ENCODE measurements around the gene CIDEC. TPM values are rescaled to one million over a fixed set of nuclear protein-coding genes. Genes with fewer than 3 reads are reported as not detected.

The CIDEC gene
- 29.4 TPM for total RNA-seq

- no peak for DNase-seq
These were observed at the start of gene CIDEC for GRCh38 chr3:9879830-9880549. Gene CIDEC, minus strand, starts transcription at chr3:9880253. Its CDS starts 1,767 bp downstream, at chr3:9878486.

- DNase-seq = no peak
These were observed 48.1 kb upstream of the CIDEC start for GRCh38 chr3:9928158-9928557.

- DNase-seq = no peak
These were observed 38.4 kb upstream of the CIDEC start for GRCh38 chr3:9918261-9919038.

- no peak for DNase-seq
These were observed 37.8 kb upstream of the CIDEC start for GRCh38 chr3:9917820-9918219.

- peak; percentile 77 for DNase-seq
These were observed 37.0 kb upstream of the CIDEC start, which contains the start of gene IL17RC for GRCh38 chr3:9916734-9917680. Gene IL17RC, plus strand, starts transcription at chr3:9917098. Its CDS starts 218 bp downstream, at chr3:9917316.

GRCh38 chr3:9916346-9916733 is 36.3 kb upstream of the CIDEC start:
- peak; percentile 25 for DNase-seq

- peak; percentile 67 for DNase-seq
These were observed 35.4 kb upstream of the CIDEC start for GRCh38 chr3:9915254-9916141.

GRCh38 chr3:9914559-9915253 is 34.7 kb upstream of the CIDEC start:
- peak; percentile 13 for DNase-seq

GRCh38 chr3:9914011-9914410 is 34.0 kb upstream of the CIDEC start:
- DNase-seq = no peak

GRCh38 chr3:9913601-9914000 is 33.5 kb upstream of the CIDEC start:
- DNase-seq = no peak

- no peak for DNase-seq
These were observed 32.4 kb upstream of the CIDEC start for GRCh38 chr3:9912294-9912935.

- DNase-seq = no peak
These were observed 31.8 kb upstream of the CIDEC start for GRCh38 chr3:9911863-9912262.

GRCh38 chr3:9909221-9910013 is 29.4 kb upstream of the CIDEC start:
- no peak for DNase-seq

- no peak for DNase-seq
These were observed 28.2 kb upstream of the CIDEC start for GRCh38 chr3:9908286-9908685.

GRCh38 chr3:9906480-9906879 is 26.4 kb upstream of the CIDEC start:
- no peak for DNase-seq

- DNase-seq = no peak
These were observed 23.9 kb upstream of the CIDEC start for GRCh38 chr3:9903904-9904303.

- no peak for DNase-seq
These were observed 23.2 kb upstream of the CIDEC start for GRCh38 chr3:9903238-9903624.

- DNase-seq = no peak
These were observed 22.6 kb upstream of the CIDEC start, which contains the start of gene IL17RE for GRCh38 chr3:9902372-9903237. Gene IL17RE, plus strand, starts transcription at chr3:9902848. Its CDS starts 85 bp downstream, at chr3:9902933.
